Right atrium auricular region (tissue), 2 donors: Measurements from ENCODE around the gene HOXA6. TPM values are rescaled to one million over a fixed set of nuclear protein-coding genes. Genes with fewer than 3 reads are reported as not detected.

Experiments
- DNase-seq: peaks from one replicate; pipeline ENCODE4 v3.0.0-alpha.2; 2019; ENCODE audit warnings: low spot score
- H3K27ac ChIP-seq, 2 donors: fragments of 200-600 bp; sonication (generic); 1 replicate in 1 of 2; 2 replicates in 1 of 2; pipeline ENCODE4 v1.5.1; 2016 to 2019
- H3K27me3 ChIP-seq, 2 donors: fragments of 200-600 bp; sonication (generic); one replicate each; pipeline versions ENCODE4 v1.5.1 to v1.6.0; 2017 to 2019
- H3K36me3 ChIP-seq: fragments of 200-600 bp; sonication (generic); one replicate; pipeline ENCODE4 v1.5.1; 2016
- H3K4me1 ChIP-seq, 2 donors: fragments of 200-600 bp; sonication (generic); one replicate each; pipeline versions ENCODE4 v1.5.1 to v1.6.0; 2017 to 2019
- H3K4me3 ChIP-seq, 2 donors: fragments of 200-600 bp; sonication (generic); 1 replicate in 1 of 2; 2 replicates in 1 of 2; pipeline ENCODE4 v1.5.1; 2017 to 2019; ENCODE audit warnings: mild to moderate bottlenecking in 1 of 2, moderate library complexity in 1 of 2
- H3K9me3 ChIP-seq, 2 donors: fragments of 200-600 bp; sonication (generic); one replicate each; pipeline ENCODE4 v1.5.1; 2019
- total RNA-seq, 2 donors: library from RNA; depleted of rRNA; stranded (reverse); fragments of >200 nt; gene quantifications; one replicate each; pipeline ENCODE4 v1.1.0, GENCODE V29; 2016
- TF ChIP-seq, protein P1 (sequence below), 2 donors: fragments of 200-600 bp; sonication (generic); IDR thresholded peaks; one replicate each; pipeline ENCODE4 v1.5.1; 2019; ENCODE audit warnings: antibody characterized with exemption in 2 of 2

Gene HOXA6
- total RNA-seq, 2 donors from 2014 or later = not detected

DNA sequence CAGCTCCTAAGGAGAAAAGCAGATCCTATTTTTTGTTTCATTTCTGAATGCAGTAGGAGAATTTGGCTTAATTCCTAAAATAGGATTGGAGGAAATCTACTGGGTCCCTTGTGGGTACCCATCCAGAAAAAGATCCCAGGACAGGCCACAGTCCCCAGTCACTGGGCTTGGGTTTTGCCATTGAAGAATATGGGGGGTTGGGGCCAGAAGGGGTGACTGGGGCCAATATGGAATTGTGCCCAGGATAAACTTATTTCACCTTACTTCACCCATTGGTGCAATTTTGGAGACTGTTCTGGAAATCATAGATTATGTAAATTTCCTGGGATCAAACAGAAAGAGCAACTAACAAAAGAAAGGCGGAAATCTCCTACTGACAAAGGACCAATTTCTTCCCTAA lies 9.1 kb downstream of the HOXA6 start:
- peaks cover 41 to 58% of the 10 kb centered on the region in 2 donors for H3K27me3 ChIP-seq
- DNase-seq = no peak
- no peaks in the 10 kb centered on the region for H3K36me3 ChIP-seq
- H3K4me3 ChIP-seq = no peak overlapping the region
- TF ChIP-seq, protein P1, sequence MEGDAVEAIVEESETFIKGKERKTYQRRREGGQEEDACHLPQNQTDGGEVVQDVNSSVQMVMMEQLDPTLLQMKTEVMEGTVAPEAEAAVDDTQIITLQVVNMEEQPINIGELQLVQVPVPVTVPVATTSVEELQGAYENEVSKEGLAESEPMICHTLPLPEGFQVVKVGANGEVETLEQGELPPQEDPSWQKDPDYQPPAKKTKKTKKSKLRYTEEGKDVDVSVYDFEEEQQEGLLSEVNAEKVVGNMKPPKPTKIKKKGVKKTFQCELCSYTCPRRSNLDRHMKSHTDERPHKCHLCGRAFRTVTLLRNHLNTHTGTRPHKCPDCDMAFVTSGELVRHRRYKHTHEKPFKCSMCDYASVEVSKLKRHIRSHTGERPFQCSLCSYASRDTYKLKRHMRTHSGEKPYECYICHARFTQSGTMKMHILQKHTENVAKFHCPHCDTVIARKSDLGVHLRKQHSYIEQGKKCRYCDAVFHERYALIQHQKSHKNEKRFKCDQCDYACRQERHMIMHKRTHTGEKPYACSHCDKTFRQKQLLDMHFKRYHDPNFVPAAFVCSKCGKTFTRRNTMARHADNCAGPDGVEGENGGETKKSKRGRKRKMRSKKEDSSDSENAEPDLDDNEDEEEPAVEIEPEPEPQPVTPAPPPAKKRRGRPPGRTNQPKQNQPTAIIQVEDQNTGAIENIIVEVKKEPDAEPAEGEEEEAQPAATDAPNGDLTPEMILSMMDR (IDR thresholded peaks at IDR 0.05) = no peak
- no peaks in the 10 kb centered on the region for H3K9me3 ChIP-seq
- H3K4me1 ChIP-seq = peaks cover 0 to 21% of the 10 kb centered on the region in 2 donors
- H3K27ac ChIP-seq = no peak overlapping the region

- TF ChIP-seq, protein P1 (IDR thresholded peaks at IDR 0.05) = no peak
- peaks cover 0 to 14% of the 10 kb centered on the region in 2 donors for H3K4me1 ChIP-seq
- H3K27ac ChIP-seq = no peak overlapping the region
- no peak for DNase-seq
- peaks cover 36 to 55% of the 10 kb centered on the region in 2 donors for H3K27me3 ChIP-seq
- no peak overlapping the region for H3K4me3 ChIP-seq
- no peaks in the 10 kb centered on the region for H3K9me3 ChIP-seq
- H3K36me3 ChIP-seq = no peaks in the 10 kb centered on the region
Observed at GRCh38 chr7:27137640-27138315, 9.8 kb downstream of the HOXA6 start.

- peaks cover 0 to 12% of the 10 kb centered on the region in 2 donors for H3K4me1 ChIP-seq
- peaks cover 23 to 32% of the 10 kb centered on the region in 2 donors for H3K27me3 ChIP-seq
- H3K36me3 ChIP-seq = no peaks in the 10 kb centered on the region
- DNase-seq = no peak
- no peaks in the 10 kb centered on the region for H3K9me3 ChIP-seq
- H3K27ac ChIP-seq = no peak overlapping the region
- no peak overlapping the region for H3K4me3 ChIP-seq
- TF ChIP-seq, protein P1 (IDR thresholded peaks at IDR 0.05) = no peak
Observed at GRCh38 chr7:27134392-27134791, 13.2 kb downstream of the HOXA6 start.

- Histone ChIP-seq H3K36me3 (no peaks in the 10 kb centered on the region), H3K4me3 (no peak overlapping the region), H3K27me3 (peaks cover 21 to 28% of the 10 kb centered on the region in 2 donors), H3K4me1 (peaks cover 0 to 10% of the 10 kb centered on the region in 2 donors), H3K27ac (no peak overlapping the region), H3K9me3 (no peaks in the 10 kb centered on the region)
- TF ChIP-seq, protein P1 (IDR thresholded peaks at IDR 0.05) = no peak
- no peak for DNase-seq
Observed at GRCh38 chr7:27133409-27134231, 14.0 kb downstream of the HOXA6 start.

DNA sequence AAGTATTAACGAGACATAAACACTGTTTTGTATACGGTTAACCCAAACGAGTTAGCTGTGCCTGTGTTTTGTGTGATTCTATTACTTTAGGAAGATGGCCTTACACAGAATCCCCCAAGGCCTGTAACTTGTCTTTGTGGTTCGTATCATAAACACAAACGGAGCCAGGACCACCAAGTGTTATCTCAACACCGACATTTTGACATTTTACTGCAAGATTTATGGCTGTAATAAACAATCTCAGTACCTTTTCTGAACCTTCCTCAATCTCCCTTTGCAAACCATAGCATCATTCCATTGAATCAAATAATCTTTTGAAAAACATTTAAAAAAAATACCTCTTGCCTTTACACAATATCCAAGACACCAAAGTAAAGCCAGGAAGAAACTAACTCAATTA lies 14.6 kb downstream of the HOXA6 start:
- no peak for DNase-seq
- Histone ChIP-seq H3K4me3 (no peak overlapping the region), H3K4me1 (peaks cover 0 to 10% of the 10 kb centered on the region in 2 donors), H3K9me3 (no peaks in the 10 kb centered on the region), H3K36me3 (no peaks in the 10 kb centered on the region), H3K27me3 (peaks cover 21 to 28% of the 10 kb centered on the region in 2 donors), H3K27ac (no peak overlapping the region)
- TF ChIP-seq, protein P1 (IDR thresholded peaks at IDR 0.05) = no peak
